H9 (cell line): Measurements from ENCODE around the gene CD300E. TPM values are rescaled to one million over a fixed set of nuclear protein-coding genes. Genes with fewer than 3 reads are reported as not detected.

Experiments used
- DNase-seq: peaks from one replicate; pipeline ENCODE4 v3.0.0-alpha.2; 2017
- H2AFZ ChIP-seq: one replicate; pipeline ENCODE4 v1.6.1; 2013; ENCODE audit warnings: mild to moderate bottlenecking, low read length, control low read depth, moderate library complexity
- H2AK5ac ChIP-seq: 2 replicates; pipeline ENCODE4 v1.6.1; 2013; ENCODE audit warnings: low read length, control low read depth, mixed read lengths; ENCODE audit not compliant: insufficient read length
- H2BK120ac ChIP-seq: one replicate; pipeline ENCODE4 v1.6.1; 2013; ENCODE audit warnings: low read depth, mild to moderate bottlenecking, low read length, control low read depth, inconsistent platforms; ENCODE audit not compliant: poor library complexity, severe bottlenecking
- H2BK12ac ChIP-seq: 2 replicates; pipeline ENCODE4 v1.6.1; 2013; ENCODE audit warnings: low read length, control low read depth, mixed read lengths, low read depth; ENCODE audit not compliant: insufficient read length
- H2BK15ac ChIP-seq: 2 replicates; pipeline ENCODE4 v1.6.1; 2013; ENCODE audit warnings: low read depth, low read length, control low read depth
- H2BK20ac ChIP-seq: one replicate; pipeline ENCODE4 v1.6.1; 2013; ENCODE audit warnings: low read depth, mild to moderate bottlenecking, low read length, control low read depth, inconsistent platforms; ENCODE audit not compliant: poor library complexity, severe bottlenecking
- H2BK5ac ChIP-seq: 2 replicates; pipeline ENCODE4 v1.6.1; 2013; ENCODE audit warnings: low read length, control low read depth, mixed read lengths; ENCODE audit not compliant: insufficient read length
- H3K14ac ChIP-seq: 2 replicates; pipeline ENCODE4 v1.6.1; 2013; ENCODE audit warnings: low read length, control low read depth; ENCODE audit not compliant: insufficient read depth
- H3K18ac ChIP-seq: 2 replicates; pipeline ENCODE4 v1.6.1; 2013; ENCODE audit warnings: low read depth, mild to moderate bottlenecking, mixed read lengths, low read length, control low read depth; ENCODE audit not compliant: insufficient read length
- H3K23ac ChIP-seq: 2 replicates; pipeline ENCODE4 v1.6.1; 2013; ENCODE audit warnings: low read length, control low read depth, mixed read lengths, low read depth; ENCODE audit not compliant: insufficient read length
- H3K23me2 ChIP-seq: 2 replicates; pipeline ENCODE4 v1.6.1; 2013; ENCODE audit warnings: low read depth, mild to moderate bottlenecking, mixed read lengths, low read length, control low read depth; ENCODE audit not compliant: insufficient read length, poor library complexity, severe bottlenecking
- H3K27ac ChIP-seq: 2 replicates; pipeline ENCODE4 v1.5.1; 2013; ENCODE audit warnings: low read length, control low read depth, mixed read lengths, low read depth; ENCODE audit not compliant: insufficient read length
- H3K27me3 ChIP-seq: 2 replicates; pipeline ENCODE4 v1.6.1; 2013; ENCODE audit warnings: low read length, control low read depth, inconsistent platforms; ENCODE audit not compliant: insufficient read depth
- H3K4ac ChIP-seq: 2 replicates; pipeline ENCODE4 v1.6.1; 2013; ENCODE audit warnings: low read depth, mild to moderate bottlenecking, control low read depth, inconsistent platforms, low read length, moderate library complexity
- H3K4me1 ChIP-seq: 2 replicates; pipeline ENCODE4 v1.6.1; 2013; ENCODE audit warnings: low read length, control low read depth, inconsistent platforms; ENCODE audit not compliant: insufficient read depth
- H3K4me2 ChIP-seq: 2 replicates; pipeline ENCODE4 v1.6.1; 2013; ENCODE audit warnings: low read length, control low read depth, mixed read lengths; ENCODE audit not compliant: insufficient read length, insufficient read depth
- H3K56ac ChIP-seq: 2 replicates; pipeline ENCODE4 v1.6.1; 2013; ENCODE audit warnings: low read depth, mild to moderate bottlenecking, mixed read lengths, low read length, control low read depth; ENCODE audit not compliant: insufficient read length
- H3K79me1 ChIP-seq: 2 replicates; pipeline ENCODE4 v1.6.1; 2013; ENCODE audit warnings: low read depth, mild to moderate bottlenecking, moderate library complexity, low read length, control low read depth, inconsistent platforms; ENCODE audit not compliant: insufficient read depth, poor library complexity, severe bottlenecking
- H3K79me2 ChIP-seq: 2 replicates; pipeline ENCODE4 v1.6.1; 2013; ENCODE audit warnings: low read length, control low read depth, inconsistent platforms; ENCODE audit not compliant: insufficient read depth
- H3K9ac ChIP-seq: 2 replicates; pipeline ENCODE4 v1.6.1; 2013; ENCODE audit warnings: low read length, control low read depth, mixed read lengths; ENCODE audit not compliant: insufficient read length; ENCODE audit errors: extremely low read depth
- H3K9me3 ChIP-seq: one replicate; pipeline ENCODE4 v1.6.1; 2013; ENCODE audit warnings: low read depth, low read length, inconsistent platforms; ENCODE audit not compliant: control insufficient read depth
- H3T11ph ChIP-seq: one replicate; pipeline ENCODE4 v1.6.1; 2013; ENCODE audit warnings: mild to moderate bottlenecking, low read length, control low read depth, inconsistent platforms
- H4K20me1 ChIP-seq: one replicate; pipeline ENCODE4 v1.6.1; 2013; ENCODE audit not compliant: control insufficient read depth, insufficient read length, insufficient read depth
- H4K5ac ChIP-seq: 2 replicates; pipeline ENCODE4 v1.6.1; 2013; ENCODE audit warnings: low read depth, mild to moderate bottlenecking, mixed read lengths, low read length, control low read depth; ENCODE audit not compliant: insufficient read length
- H4K8ac ChIP-seq: replicated peaks from 2 replicates; pipeline ENCODE4 v1.6.1; 2013; ENCODE audit warnings: low read length, control low read depth, mixed read lengths, low read depth; ENCODE audit not compliant: insufficient read length
- H4K91ac ChIP-seq: 2 replicates; pipeline ENCODE4 v1.6.1; 2013; ENCODE audit warnings: low read depth, mild to moderate bottlenecking, moderate library complexity, mixed read lengths, low read length, control low read depth; ENCODE audit not compliant: insufficient read length
- H3K27ac Mint-ChIP-seq, 3 experiments: 2 replicates in 2 of 3; 3 replicates in 1 of 3; pipeline ENCODE4 v1.8.0; 2020 to 2021; ENCODE audit warnings: mixed read lengths in 3 of 3, mild to moderate bottlenecking in 1 of 3, moderate library complexity in 1 of 3
- H3K27me3 Mint-ChIP-seq: 2 replicates; pipeline ENCODE4 v1.8.0; 2021; ENCODE audit warnings: low read depth, mild to moderate bottlenecking, moderate library complexity, mixed read lengths
- H3K36me3 Mint-ChIP-seq, 3 experiments: 2 replicates in 2 of 3; 3 replicates in 1 of 3; pipeline ENCODE4 v1.8.0; 2020 to 2021; ENCODE audit warnings: low read depth in 3 of 3, mixed read lengths in 3 of 3; ENCODE audit not compliant: insufficient read depth in 1 of 3
- H3K4me1 Mint-ChIP-seq, 2 experiments: 2 replicates each; pipeline ENCODE4 v1.8.0; 2020; ENCODE audit warnings: mixed read lengths in 2 of 2
- H3K4me3 Mint-ChIP-seq, 2 experiments: 2 replicates in 1 of 2; 3 replicates in 1 of 2; pipeline ENCODE4 v1.8.0; 2020 to 2021; ENCODE audit warnings: mild to moderate bottlenecking in 2 of 2, mixed read lengths in 2 of 2, moderate library complexity in 1 of 2
- H3K9me3 Mint-ChIP-seq, 2 experiments: 2 replicates in 1 of 2; 3 replicates in 1 of 2; pipeline ENCODE4 v1.8.0; 2020; ENCODE audit warnings: mild to moderate bottlenecking in 2 of 2, mixed read lengths in 2 of 2, moderate library complexity in 1 of 2
- CTCF ChIP-seq: fragments of 200-600 bp; sonication (generic); conservative IDR thresholded peaks from 3 replicates; pipeline ENCODE4 v1.8.0; 2021; ENCODE audit warnings: antibody characterized with exemption, mild to moderate bottlenecking
- WGBS: extraction: QIAGEN DNeasy Blood & Tissue Kit; methylation state at CpG from one replicate; pipeline ENCODE4 v1.1.7; 2013; ENCODE audit warnings: missing lambda C conversion rate, low lambda C conversion rate, mixed read lengths; ENCODE audit not compliant: insufficient read length; ENCODE audit errors: extremely low coverage; 5-methylcytosine and 5-hydroxymethylcytosine counted together
- total RNA-seq: library from RNA; stranded (reverse); gene quantifications from 2 replicates; pipeline ENCODE4 v1.2.1, GENCODE V29; 2021

CD300E gene
- total RNA-seq, 1 experiment from 2014 or later: not detected

GRCh38 chr17:74573169-74573568, 50.4 kb downstream of the CD300E start:
- Histone ChIP-seq H4K8ac (no peak overlapping the region), H3K79me1 (no peaks in the 10 kb centered on the region), H3K56ac (no peak overlapping the region), H4K91ac (no peak overlapping the region), H2AK5ac (no peak overlapping the region), H3K18ac (no peak overlapping the region), H2BK20ac (no peak overlapping the region), H3K9ac (no peak overlapping the region), H3K9me3 (no peaks in the 10 kb centered on the region), H3K4me2 (no peak overlapping the region), H3K4me1 (peaks cover 4% of the 10 kb centered on the region; the same call in 1 of the 2 replicates), H4K20me1 (no peaks in the 10 kb centered on the region), H4K5ac (no peak overlapping the region), H2AFZ (no peak overlapping the region), H2BK12ac (no peak overlapping the region), H3K23me2 (no peaks in the 10 kb centered on the region), H2BK15ac (no peak overlapping the region), H3K27me3 (no peaks in the 10 kb centered on the region), H2BK5ac (no peak overlapping the region), H3K14ac (no peak overlapping the region), H3K4ac (no peak overlapping the region), H2BK120ac (no peak overlapping the region), H3K27ac (no peak overlapping the region), H3K79me2 (no peaks in the 10 kb centered on the region), H3T11ph (no peak overlapping the region), H3K23ac (no peak overlapping the region)
- Mint-ChIP-seq H3K36me3 (no peaks in the 10 kb centered on the region; a peak in 1 of 7 replicates), H3K4me1 (peaks cover 6 to 7% of the 10 kb centered on the region in 2 experiments), H3K27ac (no peak overlapping the region), H3K9me3 (peaks cover 0 to 3% of the 10 kb centered on the region in 2 experiments; a peak in 3 of 5 replicates), H3K4me3 (no peak overlapping the region), H3K27me3 (peaks cover 45% of the 10 kb centered on the region)
- no CpG with 5 or more reads among the region's 3 CpGs for WGBS
- DNase-seq: no peak
- peak; percentile 39; the same call in 2 of the 3 replicates for TF ChIP-seq CTCF
